CD4-positive, alpha-beta T cell treated with Interleukin-15 for 4 hours (primary cell): Measurements from ENCODE around the gene ARHGEF18.
"Not testable (repeated sequence)": the region's sequence is repeated elsewhere in the genome, so short reads cannot be mapped to it uniquely, and the experiment has no call there.

Source experiments
- DNase-seq: peaks from one replicate; pipeline ENCODE4 v3.0.0-alpha.2; 2020; ENCODE audit warnings: low spot score

ARHGEF18 gene

DNA sequence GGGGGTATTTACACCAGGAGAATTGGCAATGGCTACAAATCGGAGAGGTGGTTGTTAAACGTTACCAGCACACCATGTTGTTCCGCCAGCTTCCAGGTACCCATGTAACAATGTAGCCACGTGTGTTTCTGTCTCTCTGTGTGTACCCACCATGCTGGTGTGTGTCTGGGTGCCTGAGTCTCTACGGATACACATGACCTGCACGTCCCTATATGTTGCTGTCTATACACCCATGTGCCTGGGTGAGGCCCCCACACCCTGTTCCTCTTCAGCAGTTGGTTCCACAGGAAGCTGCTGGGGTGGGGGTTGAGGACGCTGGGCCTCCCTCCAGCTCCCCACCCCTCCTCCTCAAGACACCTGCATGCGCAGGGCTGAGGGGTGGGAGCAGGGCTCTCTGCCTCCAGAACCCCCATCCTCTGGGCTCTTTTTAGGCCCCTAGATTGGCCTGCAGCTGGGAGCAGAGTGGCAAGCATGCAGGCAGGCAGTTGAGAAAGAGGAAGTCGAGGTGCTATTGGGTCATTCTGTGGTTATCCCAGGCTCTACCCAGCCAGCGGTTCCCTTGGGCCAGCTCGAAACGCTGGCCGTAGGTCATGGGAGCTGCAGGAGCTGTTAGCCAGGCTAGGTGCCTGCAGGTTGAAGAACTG lies at the start of gene ARHGEF18:
TSS of gene ARHGEF18 (plus strand) at position 351 of the 644 bp plus-strand sequence. CDS start 13,954 bp downstream, outside the sequence.
- peak; percentile 63 for DNase-seq

DNA sequence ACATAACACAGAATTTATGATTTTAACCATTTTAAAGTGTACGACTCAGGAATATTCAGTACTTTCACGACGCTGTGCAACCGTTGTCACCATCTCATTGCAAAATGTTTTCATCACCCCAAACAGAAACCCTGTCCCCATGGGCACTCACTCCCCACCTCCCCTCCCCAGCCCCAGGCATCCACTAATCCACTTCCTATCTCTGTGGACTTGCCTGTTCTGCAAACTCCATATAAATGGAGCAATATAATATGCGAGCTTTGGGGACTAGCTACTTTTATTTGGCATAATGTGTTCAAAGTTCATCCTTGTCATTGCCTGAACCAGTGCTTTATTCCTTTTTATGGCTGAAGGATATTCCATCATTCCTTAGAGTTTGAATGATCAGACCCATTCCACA lies 47.2 kb upstream of the ARHGEF18 start:
- no peak for DNase-seq

DNA sequence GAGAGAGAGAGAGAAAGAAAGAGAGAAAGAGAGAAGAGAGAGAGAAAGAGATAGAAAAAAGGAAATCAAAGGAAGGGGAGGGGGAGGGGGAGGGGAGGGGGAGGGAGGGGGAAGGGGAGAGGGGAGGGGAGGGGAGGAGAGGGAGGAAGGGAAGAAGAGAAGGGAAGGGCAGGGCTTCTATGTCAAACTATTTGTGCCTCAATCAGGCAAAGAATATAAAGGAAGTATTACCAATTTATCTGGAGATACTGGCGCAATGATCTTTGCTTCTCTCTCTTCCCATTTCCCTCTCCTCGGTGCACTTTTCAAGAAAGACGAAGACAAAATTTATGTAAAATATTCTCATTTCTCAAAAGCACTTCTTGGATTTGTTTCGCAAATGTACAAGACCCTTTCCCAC lies 45.3 kb upstream of the ARHGEF18 start:
- no peak for DNase-seq

DNA sequence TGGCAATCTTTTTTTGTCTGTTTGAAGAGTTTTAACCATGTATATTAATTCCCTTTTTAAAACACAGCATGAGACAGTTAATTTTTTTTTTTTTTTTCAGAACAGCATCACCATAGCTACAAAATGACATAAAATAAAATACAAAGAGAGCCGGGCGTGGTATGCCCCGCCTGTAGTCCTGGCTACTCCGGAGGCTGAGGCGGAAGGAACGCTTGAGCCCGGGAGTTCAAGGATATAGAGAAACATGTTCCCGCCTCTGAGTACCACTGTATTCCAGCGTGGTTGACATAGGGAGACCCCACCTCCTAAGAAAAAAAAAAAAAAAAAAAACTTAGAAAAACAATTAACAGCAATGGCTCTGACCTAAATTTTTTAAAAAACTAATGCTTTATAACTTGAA lies 44.5 kb upstream of the ARHGEF18 start:
- DNase-seq, result no peak

DNA sequence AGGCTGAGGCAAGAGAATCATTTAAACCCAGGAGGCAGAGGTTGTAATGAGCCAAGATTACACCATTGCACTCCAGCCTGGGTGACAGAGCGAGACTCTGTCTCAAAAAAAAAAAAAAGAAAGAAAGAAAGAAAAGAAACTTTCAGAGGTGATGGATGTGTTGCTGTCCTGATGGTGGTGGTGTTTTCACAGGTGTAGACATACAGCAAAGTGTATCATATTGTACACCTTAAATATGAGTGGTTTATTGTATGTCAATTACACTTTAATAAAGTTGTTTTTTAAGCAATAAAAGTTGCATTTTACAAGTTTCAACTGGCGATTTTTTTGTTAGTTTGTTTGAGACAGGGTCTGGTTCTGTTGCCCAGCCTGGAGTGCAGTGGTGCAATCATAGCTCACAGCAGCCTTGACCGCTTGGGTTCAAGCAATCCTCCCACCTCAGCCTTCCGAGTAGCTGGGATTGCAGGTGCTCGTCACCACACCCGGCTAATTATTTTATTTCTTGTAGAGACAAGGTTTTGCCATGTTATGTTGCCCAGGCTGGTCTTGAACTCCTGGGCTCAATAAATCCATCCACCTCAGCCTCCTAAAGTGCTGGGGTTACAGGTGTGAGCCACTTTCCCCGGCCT lies 41.0 kb upstream of the ARHGEF18 start:
- DNase-seq, result no peak

DNA sequence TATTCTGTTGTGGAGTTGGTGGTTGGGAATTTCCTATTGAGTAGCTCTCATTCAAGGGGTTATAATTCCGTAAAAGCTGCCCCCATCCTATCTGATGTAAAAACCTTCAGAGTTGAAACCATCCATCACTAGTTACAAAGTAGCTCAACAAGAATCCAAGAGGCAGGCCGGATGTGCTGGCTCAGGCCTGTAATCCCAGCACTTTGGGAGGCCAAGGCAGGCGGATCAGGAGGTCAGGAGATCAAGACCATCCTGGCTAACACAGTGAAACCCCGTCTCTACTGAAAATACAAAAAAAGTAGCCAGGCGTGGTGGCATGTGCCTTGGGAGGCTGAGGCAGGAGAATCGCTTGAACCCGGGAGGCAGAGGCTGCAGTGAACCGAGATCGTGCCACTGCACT lies 40.4 kb upstream of the ARHGEF18 start:
- not testable (repeated sequence) for DNase-seq

DNA sequence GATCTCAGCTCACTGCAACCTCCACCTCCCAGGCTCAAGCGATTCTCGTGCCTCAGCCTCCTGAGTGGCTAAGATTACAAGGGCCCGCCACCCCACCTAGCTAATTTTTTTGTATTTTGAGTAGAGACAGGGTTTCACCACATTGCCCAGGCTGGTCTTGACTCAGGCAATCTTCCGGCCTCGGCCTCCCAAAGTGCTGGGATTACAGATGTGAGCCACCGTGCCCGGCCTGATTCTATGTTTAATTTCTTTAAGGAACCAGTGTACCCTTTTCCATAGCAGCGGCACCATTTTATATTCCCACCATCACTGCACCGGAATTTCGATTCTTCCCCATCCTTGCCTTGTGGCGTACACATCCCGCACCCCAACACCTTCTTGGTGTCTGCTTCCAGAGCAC lies 36.8 kb upstream of the ARHGEF18 start:
- no peak for DNase-seq

DNA sequence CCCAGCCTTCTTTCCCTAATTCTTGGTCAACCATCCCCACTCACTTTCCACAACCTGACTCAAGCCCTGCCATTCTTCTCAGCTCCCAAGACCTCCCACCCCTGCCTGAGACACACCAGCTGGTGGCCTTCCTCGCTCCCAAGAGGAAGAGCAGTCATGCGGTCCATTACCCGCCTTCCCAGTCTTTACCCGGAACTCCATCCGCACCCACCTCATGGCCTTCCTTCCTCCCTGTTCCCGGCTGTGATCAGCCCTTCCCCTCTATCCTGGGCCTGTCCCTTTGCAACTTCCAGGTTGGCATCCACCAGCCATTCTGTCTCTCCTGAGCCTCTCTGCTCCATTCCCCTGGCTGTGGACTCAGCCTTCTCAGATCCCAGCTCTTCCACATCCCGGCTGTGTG lies 35.9 kb upstream of the ARHGEF18 start:
- DNase-seq, result no peak

DNA sequence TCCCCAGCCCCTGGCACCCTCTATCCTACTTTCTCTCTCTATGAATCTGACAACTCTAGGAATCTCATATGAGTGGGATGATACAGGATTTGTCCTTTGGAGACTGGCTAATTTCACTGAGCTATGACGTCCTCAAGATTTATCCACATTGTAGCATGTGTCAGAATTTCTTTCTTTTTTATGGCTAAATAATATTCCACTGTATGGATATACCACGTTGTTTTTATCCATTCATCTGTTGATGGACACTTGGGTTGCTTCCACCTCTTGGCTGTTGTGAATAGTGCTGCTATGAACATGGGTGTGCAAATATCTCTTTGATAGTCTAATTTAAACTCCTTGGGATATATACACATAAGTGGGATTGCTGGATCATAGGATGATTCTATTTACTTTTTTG lies 30.6 kb upstream of the ARHGEF18 start:
- DNase-seq, result no peak

DNA sequence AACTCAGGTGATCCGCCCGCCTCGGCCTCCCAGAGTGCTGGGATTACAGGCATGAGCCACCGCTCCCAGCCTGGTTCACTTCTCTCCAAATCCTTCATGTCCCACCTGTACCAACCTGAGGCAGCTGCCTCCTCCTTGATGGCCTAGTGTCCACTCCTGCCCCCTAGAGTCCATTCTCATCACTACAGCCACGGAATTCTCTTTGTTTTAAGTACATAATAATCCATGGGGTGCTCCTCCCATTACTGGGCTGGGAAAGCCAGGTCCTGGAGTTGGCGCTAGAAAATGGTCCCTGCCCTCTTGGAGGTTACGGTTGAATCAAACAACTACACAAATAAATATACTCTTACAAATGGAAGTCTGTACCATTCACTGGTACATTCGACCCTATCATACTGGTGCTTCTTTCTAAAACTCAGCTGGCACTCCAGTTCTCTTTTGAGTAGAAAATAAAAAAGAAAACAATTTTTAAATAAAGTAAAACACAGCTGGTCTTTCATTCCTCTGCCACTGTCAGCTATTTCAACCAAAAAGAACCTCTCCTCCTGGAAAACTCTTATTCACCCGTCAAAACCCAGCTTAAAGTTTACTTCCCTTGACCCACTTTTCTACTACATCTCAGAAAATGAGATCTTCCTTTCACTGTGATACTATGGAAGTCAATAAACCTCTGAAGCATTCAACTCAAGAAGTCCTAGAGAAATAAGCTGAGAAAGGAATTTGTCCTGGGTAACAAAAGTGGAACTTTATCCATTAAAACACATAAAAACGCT lies 22.4 kb upstream of the ARHGEF18 start:
- DNase-seq, result peak; percentile 52

DNA sequence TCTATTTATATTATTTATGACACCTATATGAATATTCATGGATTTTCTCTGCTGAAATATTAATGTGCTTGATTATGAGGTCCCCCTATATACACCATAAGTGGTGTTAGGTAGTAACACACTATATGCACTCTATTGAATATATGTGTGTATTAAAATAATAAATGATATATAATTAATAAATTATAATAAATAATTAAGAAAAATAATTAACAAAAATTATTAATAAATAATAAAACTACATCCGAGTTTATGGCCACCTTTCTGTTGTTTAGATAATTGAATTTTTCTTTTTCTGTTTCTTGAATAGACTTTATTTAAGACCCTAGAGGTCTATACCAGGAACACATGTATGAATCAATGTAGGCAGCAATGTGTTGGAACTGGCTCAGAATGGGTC lies 20.9 kb upstream of the ARHGEF18 start:
- no peak for DNase-seq

DNA sequence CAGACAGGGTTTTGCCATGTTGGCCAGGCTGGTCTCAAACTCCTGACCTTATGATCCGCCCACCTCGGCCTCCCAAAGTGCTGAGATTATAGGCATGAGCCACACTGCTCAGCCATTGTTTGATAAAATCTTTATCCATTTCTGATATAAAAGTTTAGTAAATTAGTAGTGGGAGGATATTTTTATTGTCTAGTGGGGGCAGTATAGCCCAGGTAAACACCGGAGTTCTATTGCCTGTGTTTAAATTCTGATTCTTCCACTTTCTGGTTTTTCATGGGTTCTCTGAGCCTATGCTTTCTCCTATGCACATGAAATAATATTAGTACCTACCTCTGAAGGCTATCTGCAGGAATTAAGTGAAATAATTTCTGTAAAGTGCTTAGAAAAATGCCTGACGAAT lies 20.1 kb upstream of the ARHGEF18 start:
- DNase-seq, result no peak

DNA sequence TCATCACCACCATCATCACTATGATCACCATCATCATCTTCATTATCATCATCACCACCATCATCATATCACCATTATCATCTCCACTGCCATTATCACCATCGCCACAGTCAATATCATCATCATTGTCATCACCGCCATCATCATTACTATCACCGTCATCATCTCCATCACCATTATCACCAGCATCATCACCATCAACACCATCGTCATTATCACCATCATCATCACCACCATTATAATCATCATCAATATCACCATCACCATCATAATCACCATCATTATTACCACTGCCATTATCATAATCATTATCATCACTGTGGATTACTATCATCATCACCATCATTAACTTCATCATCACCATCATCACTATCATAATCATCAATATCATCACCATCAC lies 17.3 kb upstream of the ARHGEF18 start:
- no peak for DNase-seq

DNA sequence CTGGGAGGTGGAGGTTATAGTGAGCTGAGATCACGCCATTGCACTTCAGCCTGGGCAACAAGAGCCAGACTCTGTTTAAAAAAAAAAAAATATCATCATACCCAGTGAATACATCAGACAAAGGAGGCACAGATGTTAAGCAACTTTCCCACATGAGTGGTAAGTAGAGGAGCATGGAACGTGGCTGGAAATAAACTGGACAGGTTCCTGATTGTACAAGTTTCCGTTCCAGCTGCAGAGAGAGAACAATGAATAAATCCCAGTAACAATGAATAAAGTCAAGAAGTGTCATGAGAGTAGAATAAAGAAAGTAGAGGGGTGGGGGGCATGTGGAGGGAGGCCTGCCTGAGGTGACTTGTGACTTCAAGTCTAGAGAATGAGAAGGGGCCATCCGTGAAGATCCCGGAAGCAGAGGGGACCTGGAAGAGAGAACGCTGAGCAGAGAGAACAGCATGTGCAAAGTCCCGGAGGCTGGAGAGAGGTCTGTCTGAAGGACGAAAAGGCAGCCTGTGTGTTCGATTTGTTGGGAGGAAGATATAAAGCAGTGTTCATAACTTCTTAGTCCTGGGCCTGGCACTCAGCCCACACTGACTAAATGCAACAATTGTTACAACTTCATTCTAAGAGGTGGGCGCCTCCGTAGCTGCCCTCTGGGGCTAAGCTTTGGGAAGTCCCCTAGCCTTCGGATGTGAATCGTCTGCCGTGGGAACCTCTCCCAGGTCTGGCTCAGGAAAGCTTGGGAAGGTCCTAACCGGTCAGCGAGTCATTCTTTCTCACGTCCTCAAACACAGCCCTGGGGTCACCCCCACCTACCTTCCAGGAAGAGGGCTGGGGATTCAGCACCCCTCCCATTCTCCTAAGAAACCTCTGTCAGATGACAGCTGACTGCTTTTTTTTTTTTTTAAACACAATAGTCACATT lies 15.3 kb upstream of the ARHGEF18 start:
- no peak for DNase-seq

DNA sequence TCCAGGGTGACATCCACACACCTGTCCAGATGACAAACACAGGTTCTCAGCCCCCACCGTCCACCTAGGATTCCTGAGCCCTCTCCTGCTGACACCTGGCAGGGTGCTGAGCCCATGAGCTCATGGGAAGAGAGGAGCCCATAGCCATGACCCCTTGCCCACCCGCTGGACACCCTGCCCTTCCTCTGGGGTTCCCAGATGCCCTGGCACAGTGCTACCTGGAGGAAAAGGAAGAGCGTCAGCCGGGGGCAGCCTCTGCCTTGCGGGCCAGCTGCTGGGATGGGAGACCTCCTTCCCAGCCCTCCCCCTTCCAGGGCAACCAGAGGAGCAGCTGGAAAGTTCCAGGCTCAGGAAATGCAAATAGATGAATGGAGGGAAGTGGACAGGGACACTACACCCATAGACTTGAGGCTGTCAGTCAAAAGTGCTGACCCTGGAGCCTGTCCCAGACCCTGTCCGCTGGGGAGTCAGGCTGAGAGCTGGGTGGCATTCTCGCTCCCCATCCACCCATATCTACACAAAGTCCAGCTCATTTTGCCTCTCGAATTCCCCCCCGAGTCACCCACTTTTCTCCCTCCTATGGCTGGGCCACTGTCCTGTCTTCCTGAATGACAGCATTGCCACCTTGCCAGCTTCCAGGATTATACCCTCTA lies 12.3 kb upstream of the ARHGEF18 start:
- no peak for DNase-seq

DNA sequence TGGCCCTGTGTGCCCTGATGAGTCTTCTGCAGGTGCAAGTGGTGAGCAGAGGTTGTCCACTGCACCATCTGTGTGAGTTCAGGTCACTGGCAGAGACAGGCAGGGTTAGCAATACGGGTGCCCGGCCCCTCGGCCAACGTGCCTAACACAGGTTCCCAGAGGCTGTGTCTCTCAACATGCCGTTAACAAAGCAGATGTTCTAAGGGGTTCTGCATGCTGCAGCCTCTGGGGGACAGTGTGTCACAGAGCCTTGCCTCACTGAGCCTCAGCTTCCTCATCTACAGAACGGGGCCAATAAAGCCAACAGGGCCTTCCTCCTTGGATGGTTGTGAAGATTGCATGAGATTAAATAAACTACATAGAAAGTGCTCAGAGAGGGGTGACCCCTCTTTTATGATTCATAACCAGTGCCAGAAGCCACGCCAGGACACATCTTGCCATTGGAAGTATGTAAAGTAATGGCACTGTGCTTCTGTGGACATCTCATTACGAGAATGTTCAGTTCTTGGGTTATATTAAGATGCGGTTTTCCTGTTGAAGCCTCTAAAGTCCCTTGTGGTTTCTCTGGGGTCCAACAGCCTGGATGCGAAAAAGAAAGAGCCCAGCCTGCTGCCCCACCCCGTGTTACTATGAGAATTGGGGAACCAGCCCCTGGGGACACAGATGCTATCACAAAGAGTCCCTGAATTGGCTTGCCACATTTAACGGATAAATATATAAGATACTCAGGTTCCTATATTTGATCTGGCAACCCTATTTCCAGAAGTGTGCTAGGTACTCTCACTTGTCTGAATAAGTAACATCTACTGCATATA lies 11.2 kb upstream of the ARHGEF18 start:
- peak; percentile 34 for DNase-seq

DNA sequence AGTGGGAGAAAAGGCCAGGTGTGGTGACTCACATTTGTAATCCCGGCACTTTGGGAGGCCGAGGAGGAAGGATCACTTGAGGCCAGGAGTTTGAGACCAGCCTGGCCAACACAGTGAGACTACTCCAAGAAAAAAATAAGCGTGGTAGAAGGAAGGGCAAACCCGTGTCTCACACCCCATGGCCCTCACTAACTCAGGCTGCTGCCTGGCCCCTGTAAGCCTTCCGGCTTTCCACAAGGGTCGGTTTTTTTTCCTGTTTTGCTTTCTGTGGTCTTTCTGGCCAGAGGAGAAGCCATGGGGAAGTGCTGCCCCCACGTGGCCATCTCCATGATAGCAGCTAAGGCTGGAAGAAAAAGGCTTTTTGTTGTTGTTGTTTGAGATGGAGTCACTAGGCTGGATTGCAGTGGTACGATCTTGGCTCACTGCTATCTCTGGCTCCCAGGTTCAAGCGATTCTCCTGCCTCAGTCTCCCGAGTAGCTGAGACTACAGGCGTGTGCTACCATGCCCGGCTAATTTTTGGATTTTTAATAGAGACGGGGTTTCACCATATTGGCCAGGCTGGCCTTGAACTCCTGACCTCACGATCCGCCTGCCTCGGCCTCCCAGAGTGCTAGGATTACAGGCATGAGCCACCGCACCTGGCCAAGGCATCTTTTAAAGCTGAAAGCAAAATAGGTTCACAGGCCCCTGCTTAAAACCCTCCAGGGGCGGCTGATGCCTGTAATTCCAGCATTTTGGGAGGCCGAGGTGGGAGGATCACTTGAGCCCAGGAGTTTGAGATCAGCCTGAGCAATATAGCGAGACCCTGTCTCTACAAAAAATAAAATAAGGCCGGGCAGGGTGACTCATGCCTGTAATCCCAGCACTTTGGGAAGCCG lies 7.5 kb upstream of the ARHGEF18 start:
- DNase-seq, result peak; percentile 87

DNA sequence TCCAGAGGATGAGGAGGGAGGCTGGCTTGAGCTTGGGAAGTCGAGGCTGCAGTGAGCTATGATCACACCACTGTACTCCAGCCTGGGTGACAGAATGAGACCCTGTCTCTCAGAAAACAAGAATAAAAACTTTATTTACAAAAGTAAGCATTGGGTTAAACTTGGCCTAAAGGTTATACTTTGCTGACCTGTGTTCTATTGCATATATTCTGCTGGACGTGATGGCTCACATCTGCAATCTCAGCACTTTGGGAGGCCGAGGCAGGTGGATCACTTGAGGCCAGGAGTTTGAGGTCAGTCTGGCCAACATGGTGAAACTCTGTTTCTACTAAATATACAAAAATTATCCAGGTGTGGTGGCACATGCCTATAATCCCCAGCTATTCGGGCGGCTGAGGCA lies 6.6 kb upstream of the ARHGEF18 start:
- no peak for DNase-seq

DNA sequence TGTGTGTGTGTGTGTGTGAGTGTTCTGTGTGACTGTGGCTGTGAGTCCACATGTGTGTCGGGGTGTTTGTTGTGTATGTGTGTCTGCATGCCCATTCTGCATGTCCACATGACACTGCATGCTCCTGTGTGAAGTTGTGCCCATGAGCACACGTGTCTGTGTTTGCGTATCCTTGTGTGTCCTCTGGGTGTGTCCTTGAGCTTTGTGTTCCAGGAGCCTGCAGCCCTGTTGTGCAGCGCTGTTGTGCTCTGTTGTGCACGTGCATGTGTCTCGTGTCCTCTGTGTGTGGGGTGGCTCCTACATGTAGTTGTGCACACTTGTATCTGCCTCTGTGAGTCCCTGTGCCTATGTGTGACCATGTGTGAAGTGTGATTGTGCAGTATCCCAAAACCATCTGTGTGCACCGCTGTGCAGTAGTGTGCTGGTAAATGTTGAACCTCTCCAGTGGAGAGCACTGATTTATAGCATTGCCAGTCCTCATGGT lies 2.2 kb upstream of the ARHGEF18 start:
- no peak for DNase-seq

DNA sequence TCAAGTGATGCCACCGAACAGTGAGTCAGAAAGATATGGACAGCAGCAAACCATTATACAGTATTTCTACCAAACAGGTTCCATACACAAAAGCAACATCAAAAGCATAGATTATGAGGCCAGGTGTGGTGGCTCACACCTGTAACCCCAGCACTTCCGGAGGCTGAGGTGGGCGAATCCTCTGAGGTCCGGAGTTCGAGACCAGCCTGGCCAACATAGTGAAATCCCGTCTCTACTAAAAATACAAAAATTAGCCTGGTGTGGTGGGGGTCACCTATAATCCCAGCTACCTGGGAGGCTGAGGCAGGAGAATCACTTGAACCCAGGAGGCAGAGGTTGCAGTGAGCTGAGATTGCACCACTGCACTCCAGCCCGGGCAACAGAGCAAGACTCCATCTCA lies 1.7 kb upstream of the ARHGEF18 start:
- DNase-seq, result peak; percentile 39
